Liver (tissue), 9 donors: ENCODE results near the gene ITGB7. TPM values are rescaled to one million over a fixed set of nuclear protein-coding genes. Genes with fewer than 3 reads are reported as not detected.

Experiments
- DNase-seq: peaks from one replicate; pipeline ENCODE4 v3.0.0-alpha.2; 2017; ENCODE audit warnings: low spot score
- H3K27ac ChIP-seq, 2 donors: one replicate each; pipeline ENCODE4 v1.7.0; 2013; ENCODE audit warnings: inconsistent platforms in 2 of 2, low read length in 2 of 2, control low read depth in 1 of 2, low read depth in 1 of 2, mild to moderate bottlenecking in 1 of 2
- H3K27me3 ChIP-seq, 4 donors: one replicate each; pipeline versions ENCODE4 v1.6.1 to v1.7.0; 2013; ENCODE audit warnings: low read length in 3 of 4, inconsistent platforms in 1 of 4, mild to moderate bottlenecking in 1 of 4, moderate library complexity in 1 of 4; ENCODE audit not compliant: control insufficient read depth in 4 of 4, insufficient read depth in 4 of 4
- H3K36me3 ChIP-seq, 4 donors: one replicate each; pipeline versions ENCODE4 v1.6.1 to v1.7.0; 2013; ENCODE audit warnings: low read length in 3 of 4, mild to moderate bottlenecking in 3 of 4, low read depth in 1 of 4, moderate library complexity in 1 of 4; ENCODE audit not compliant: control insufficient read depth in 4 of 4, insufficient read depth in 3 of 4
- H3K4me1 ChIP-seq, 4 donors: one replicate each; pipeline versions ENCODE4 v1.6.1 to v1.7.0; 2013; ENCODE audit warnings: low read length in 3 of 4, mild to moderate bottlenecking in 3 of 4, moderate library complexity in 1 of 4; ENCODE audit not compliant: control insufficient read depth in 4 of 4, insufficient read depth in 4 of 4
- H3K4me3 ChIP-seq, 3 donors: one replicate each; pipeline versions ENCODE4 v1.6.1 to v1.7.0; 2013; ENCODE audit warnings: low read length in 3 of 3, control low read depth in 1 of 3, low read depth in 1 of 3, mild to moderate bottlenecking in 1 of 3
- H3K9ac ChIP-seq, 2 donors: one replicate each; pipeline ENCODE4 v1.7.0; 2013; ENCODE audit warnings: low read length in 2 of 2, mild to moderate bottlenecking in 2 of 2, moderate library complexity in 2 of 2, control low read depth in 1 of 2, low read depth in 1 of 2
- H3K9me3 ChIP-seq, 4 donors: one replicate each; pipeline versions ENCODE4 v1.6.1 to v1.7.0; 2013; ENCODE audit warnings: low read length in 3 of 4; ENCODE audit not compliant: control insufficient read depth in 4 of 4
- EGR1 ChIP-seq, 2 donors: IDR thresholded peaks; 2 replicates each; pipeline ENCODE4 v1.6.1; 2016 to 2018; ENCODE audit warnings: antibody characterized with exemption in 2 of 2, low read depth in 2 of 2
- FOXA1 ChIP-seq: IDR thresholded peaks from 2 replicates; pipeline ENCODE4 v1.6.1; 2016; ENCODE audit warnings: antibody characterized with exemption
- FOXA2 ChIP-seq: IDR thresholded peaks from 2 replicates; pipeline ENCODE4 v1.6.1; 2016; ENCODE audit warnings: antibody characterized with exemption
- GABPA ChIP-seq, 2 donors: IDR thresholded peaks in 1 of 2; conservative IDR thresholded peaks in 1 of 2; 2 replicates each; pipeline ENCODE4 v1.6.1; 2016; ENCODE audit warnings: antibody characterized with exemption in 2 of 2, mild to moderate bottlenecking in 1 of 2, moderate library complexity in 1 of 2
- HNF4A ChIP-seq, 2 donors: conservative IDR thresholded peaks; 2 replicates each; pipeline ENCODE4 v1.6.1; 2016; ENCODE audit warnings: antibody characterized with exemption in 2 of 2, mild to moderate bottlenecking in 2 of 2
- NR2F2 ChIP-seq: IDR thresholded peaks from 2 replicates; pipeline ENCODE4 v1.6.1; 2016; ENCODE audit warnings: antibody characterized with exemption
- RAD21 ChIP-seq, 2 donors: IDR thresholded peaks; 2 replicates each; pipeline ENCODE4 v1.6.1; 2016; ENCODE audit warnings: antibody characterized with exemption in 2 of 2, mild to moderate bottlenecking in 2 of 2
- RXRA ChIP-seq, 2 donors: IDR thresholded peaks; 2 replicates each; pipeline ENCODE4 v1.6.1; 2017 to 2018; ENCODE audit warnings: antibody characterized with exemption in 2 of 2, mild to moderate bottlenecking in 1 of 2
- SP1 ChIP-seq: IDR thresholded peaks from 2 replicates; pipeline ENCODE4 v1.6.1; 2018; ENCODE audit warnings: antibody characterized with exemption, mild to moderate bottlenecking
- TAF1 ChIP-seq: conservative IDR thresholded peaks from 2 replicates; pipeline ENCODE4 v1.6.1; 2016; ENCODE audit warnings: antibody characterized with exemption, mild to moderate bottlenecking
- YY1 ChIP-seq: IDR thresholded peaks from 2 replicates; pipeline ENCODE4 v1.6.1; 2016; ENCODE audit warnings: antibody characterized with exemption, mild to moderate bottlenecking
- WGBS: extraction: QIAGEN DNeasy Blood & Tissue Kit; methylation state at CpG from one replicate; pipeline ENCODE4 v1.1.7; 2013; 5-methylcytosine and 5-hydroxymethylcytosine counted together
- polyA plus RNA-seq, 2 donors: library from polyadenylated mRNA; stranded (reverse) in 1 of 2; unstranded in 1 of 2; fragments of 200-250 nt in 1 of 2; fragments of >200 nt in 1 of 2; fragmentation: Nextera tagmentation in 1 of 2; extraction: Ambion mirVana in 1 of 2; gene quantifications; one replicate each; pipeline versions ENCODE4 v1.2.1 to v1.2.3, GENCODE V29; 2013 to 2015
- total RNA-seq, 2 donors: library from RNA; depleted of rRNA; stranded (reverse); fragments of >200 nt; gene quantifications; one replicate each; pipeline ENCODE4 v1.2.3, GENCODE V29; 2014
- TF ChIP-seq, protein P1 (sequence below): IDR thresholded peaks from 2 replicates; pipeline ENCODE4 v1.6.1; 2016; ENCODE audit warnings: antibody characterized with exemption
- TF ChIP-seq, protein P2 (sequence below): IDR thresholded peaks from 2 replicates; pipeline ENCODE4 v1.6.1; 2016; ENCODE audit warnings: antibody characterized with exemption
- TF ChIP-seq, protein P3 (sequence below): IDR thresholded peaks from 2 replicates; pipeline ENCODE4 v1.6.1; 2016; ENCODE audit warnings: antibody characterized with exemption
- TF ChIP-seq, protein P4 (sequence below): fragments of 150-350 bp; IDR thresholded peaks from 2 replicates; pipeline ENCODE4 v1.5.1; 2017; ENCODE audit warnings: improper control_type of control experiment, low read depth, low read length; ENCODE audit not compliant: missing input control
- donor health status: healthy.
- donor health status: healthy.
- donor health status: healthy.
- donor health status: healthy.
- donor health status: healthy.

ITGB7 gene
- total and polyA plus RNA-seq, 4 donors, result 1.7 to 2.4 (median 2.1) TPM

DNA sequence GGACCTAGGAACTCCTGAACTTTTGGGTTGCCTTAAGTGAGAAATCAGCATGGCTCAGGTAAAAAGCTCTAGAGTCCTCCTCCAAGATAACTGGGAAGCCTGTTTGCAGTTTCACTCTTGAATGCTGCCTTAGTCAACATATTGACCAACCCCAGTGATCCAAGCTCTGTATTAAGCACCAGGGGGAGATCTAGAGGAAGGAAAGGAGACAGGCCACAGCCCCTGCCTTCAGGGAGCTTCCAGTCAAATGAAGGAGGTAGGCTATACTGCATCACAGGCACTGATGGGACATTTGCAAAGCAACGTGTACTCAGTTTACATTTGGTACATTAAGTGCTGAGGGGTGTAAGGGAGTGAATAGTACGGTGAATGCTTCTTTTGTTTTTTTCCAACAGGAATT is 25.1 kb downstream of the ITGB7 start:
- no peak overlapping the region for H3K9ac ChIP-seq
- WGBS, result 87% methylated on average over 2 of the region's 2 CpGs
- H3K36me3 ChIP-seq, result peaks cover 0 to 30% (median 20%) of the 10 kb centered on the region in 4 donors
- TF ChIP-seq RXRA (IDR thresholded peaks at IDR 0.05) (no peak), HNF4A (conservative IDR thresholded peaks at IDR 0.05) (no peak), TAF1 (no peak), GABPA (IDR thresholded peaks at IDR 0.05 in 1 of 2, conservative IDR thresholded peaks at IDR 0.05 in 1 of 2) (no peak), NR2F2 (no peak), FOXA1 (no peak), YY1 (no peak), SP1 (no peak), FOXA2 (no peak), RAD21 (IDR thresholded peaks at IDR 0.05) (no peak)
- TF ChIP-seq, protein P1, sequence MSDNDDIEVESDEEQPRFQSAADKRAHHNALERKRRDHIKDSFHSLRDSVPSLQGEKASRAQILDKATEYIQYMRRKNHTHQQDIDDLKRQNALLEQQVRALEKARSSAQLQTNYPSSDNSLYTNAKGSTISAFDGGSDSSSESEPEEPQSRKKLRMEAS, result no peak
- TF ChIP-seq, protein P2, sequence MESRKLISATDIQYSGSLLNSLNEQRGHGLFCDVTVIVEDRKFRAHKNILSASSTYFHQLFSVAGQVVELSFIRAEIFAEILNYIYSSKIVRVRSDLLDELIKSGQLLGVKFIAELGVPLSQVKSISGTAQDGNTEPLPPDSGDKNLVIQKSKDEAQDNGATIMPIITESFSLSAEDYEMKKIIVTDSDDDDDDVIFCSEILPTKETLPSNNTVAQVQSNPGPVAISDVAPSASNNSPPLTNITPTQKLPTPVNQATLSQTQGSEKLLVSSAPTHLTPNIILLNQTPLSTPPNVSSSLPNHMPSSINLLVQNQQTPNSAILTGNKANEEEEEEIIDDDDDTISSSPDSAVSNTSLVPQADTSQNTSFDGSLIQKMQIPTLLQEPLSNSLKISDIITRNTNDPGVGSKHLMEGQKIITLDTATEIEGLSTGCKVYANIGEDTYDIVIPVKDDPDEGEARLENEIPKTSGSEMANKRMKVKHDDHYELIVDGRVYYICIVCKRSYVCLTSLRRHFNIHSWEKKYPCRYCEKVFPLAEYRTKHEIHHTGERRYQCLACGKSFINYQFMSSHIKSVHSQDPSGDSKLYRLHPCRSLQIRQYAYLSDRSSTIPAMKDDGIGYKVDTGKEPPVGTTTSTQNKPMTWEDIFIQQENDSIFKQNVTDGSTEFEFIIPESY, result no peak
- H3K27ac ChIP-seq, result no peak overlapping the region
- H3K9me3 ChIP-seq, result no peaks in the 10 kb centered on the region
- DNase-seq, result no peak
- no peaks in the 10 kb centered on the region for H3K27me3 ChIP-seq
- H3K4me1 ChIP-seq, result peaks cover 8 to 66% (median 52%) of the 10 kb centered on the region in 4 donors
- peak overlapping the region in 1 of 3 donors; percentile 89 for H3K4me3 ChIP-seq

DNA sequence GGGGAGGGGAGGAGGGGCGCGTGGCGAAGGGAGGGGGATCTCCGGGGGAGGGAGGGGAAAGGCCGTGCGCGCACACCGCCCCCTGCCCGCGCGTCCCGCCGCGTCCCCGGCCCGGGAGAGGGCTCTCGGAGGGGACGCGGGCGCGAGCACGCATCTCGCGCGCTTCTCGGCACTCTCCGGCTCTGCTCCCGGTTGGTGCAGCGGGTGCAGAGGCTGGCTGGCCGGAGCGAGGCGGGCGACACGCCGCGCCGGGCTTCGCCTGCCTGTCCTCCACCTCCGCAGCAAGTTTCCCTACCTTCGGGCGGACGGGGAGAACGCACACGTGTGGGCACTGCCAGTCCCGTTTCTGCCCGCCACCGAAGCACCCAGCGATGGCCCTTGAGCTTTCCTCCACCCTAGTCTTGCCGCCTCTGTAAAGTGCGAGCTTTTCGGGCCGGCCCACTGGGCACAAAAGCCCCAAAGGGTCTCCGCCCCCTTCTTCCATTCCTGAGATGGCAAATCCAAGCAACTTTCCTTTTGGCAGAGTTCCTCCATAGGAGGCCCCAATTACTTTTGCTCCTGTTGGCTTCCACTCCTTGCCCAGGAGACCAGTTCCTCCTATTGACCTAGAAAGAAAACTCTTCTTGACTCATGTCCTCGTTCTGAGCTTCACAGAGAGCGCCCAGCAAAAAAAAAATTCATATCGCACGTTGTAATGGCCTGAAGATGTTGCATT is 26.0 kb downstream of the ITGB7 start:
- no peak for DNase-seq
- Histone ChIP-seq H3K27ac (peak overlapping the region; percentile 89 to 98), H3K36me3 (peaks cover 0 to 21% (median 14%) of the 10 kb centered on the region in 4 donors), H3K4me3 (peak overlapping the region; percentile 78 to 90 (median 89)), H3K9ac (peak overlapping the region; percentile 0 to 61), H3K4me1 (peaks cover 10 to 61% (median 45%) of the 10 kb centered on the region in 4 donors), H3K27me3 (no peaks in the 10 kb centered on the region), H3K9me3 (no peaks in the 10 kb centered on the region)
- 3% methylated on average over 56 of the region's 57 CpGs for WGBS
- no peak for TF ChIP-seq RXRA (IDR thresholded peaks at IDR 0.05)
- no peak for TF ChIP-seq YY1
- TF ChIP-seq, protein P3, sequence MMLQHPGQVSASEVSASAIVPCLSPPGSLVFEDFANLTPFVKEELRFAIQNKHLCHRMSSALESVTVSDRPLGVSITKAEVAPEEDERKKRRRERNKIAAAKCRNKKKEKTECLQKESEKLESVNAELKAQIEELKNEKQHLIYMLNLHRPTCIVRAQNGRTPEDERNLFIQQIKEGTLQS, result no peak
- no peak for TF ChIP-seq NR2F2
- no peak for TF ChIP-seq FOXA1
- no peak for TF ChIP-seq FOXA2
- TF ChIP-seq, protein P4, sequence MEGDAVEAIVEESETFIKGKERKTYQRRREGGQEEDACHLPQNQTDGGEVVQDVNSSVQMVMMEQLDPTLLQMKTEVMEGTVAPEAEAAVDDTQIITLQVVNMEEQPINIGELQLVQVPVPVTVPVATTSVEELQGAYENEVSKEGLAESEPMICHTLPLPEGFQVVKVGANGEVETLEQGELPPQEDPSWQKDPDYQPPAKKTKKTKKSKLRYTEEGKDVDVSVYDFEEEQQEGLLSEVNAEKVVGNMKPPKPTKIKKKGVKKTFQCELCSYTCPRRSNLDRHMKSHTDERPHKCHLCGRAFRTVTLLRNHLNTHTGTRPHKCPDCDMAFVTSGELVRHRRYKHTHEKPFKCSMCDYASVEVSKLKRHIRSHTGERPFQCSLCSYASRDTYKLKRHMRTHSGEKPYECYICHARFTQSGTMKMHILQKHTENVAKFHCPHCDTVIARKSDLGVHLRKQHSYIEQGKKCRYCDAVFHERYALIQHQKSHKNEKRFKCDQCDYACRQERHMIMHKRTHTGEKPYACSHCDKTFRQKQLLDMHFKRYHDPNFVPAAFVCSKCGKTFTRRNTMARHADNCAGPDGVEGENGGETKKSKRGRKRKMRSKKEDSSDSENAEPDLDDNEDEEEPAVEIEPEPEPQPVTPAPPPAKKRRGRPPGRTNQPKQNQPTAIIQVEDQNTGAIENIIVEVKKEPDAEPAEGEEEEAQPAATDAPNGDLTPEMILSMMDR, result no peak
- TF ChIP-seq SP1, result no peak
- TF ChIP-seq EGR1 (IDR thresholded peaks at IDR 0.05; ENCODE audit: low read depth in 2 of 2), result no peak
- TF ChIP-seq TAF1, result no peak
- no peak for TF ChIP-seq HNF4A (conservative IDR thresholded peaks at IDR 0.05)
- TF ChIP-seq GABPA (IDR thresholded peaks at IDR 0.05 in 1 of 2, conservative IDR thresholded peaks at IDR 0.05 in 1 of 2), result no peak
